Measurements from ENCODE around the gene CBR3.

The CBR3 gene

GRCh38 chr21:36156815-36157670 lies 22.2 kb downstream of the CBR3 start, which contains the start of gene DOP1B:
DOP1B (plus strand) TSS chr21:36156824; CDS start chr21:36164734, 7,910 bp downstream.
- DNase-seq = peak; percentile 55

- DNase-seq = no peak
These were observed 24.6 kb downstream of the CBR3 start for GRCh38 chr21:36159356-36159921.

GRCh38 chr21:36160850-36161178 lies 25.9 kb downstream of the CBR3 start:
- no peak for DNase-seq

GRCh38 chr21:36162631-36163030 lies 27.8 kb downstream of the CBR3 start:
- DNase-seq = no peak

GRCh38 chr21:36163750-36164741 lies 29.2 kb downstream of the CBR3 start:
- no peak for DNase-seq

GRCh38 chr21:36165356-36165755 lies 30.5 kb downstream of the CBR3 start:
- DNase-seq = no peak

GRCh38 chr21:36166705-36167104 lies 31.8 kb downstream of the CBR3 start:
- no peak for DNase-seq

- DNase-seq = no peak
These were observed 32.7 kb downstream of the CBR3 start for GRCh38 chr21:36167541-36167940.

GRCh38 chr21:36169470-36170128 lies 34.7 kb downstream of the CBR3 start:
- no peak for DNase-seq

- no peak for DNase-seq
These were observed 35.9 kb downstream of the CBR3 start for GRCh38 chr21:36170823-36171222.

GRCh38 chr21:36171336-36171735 lies 36.5 kb downstream of the CBR3 start:
- no peak for DNase-seq

- no peak for DNase-seq
These were observed 37.0 kb downstream of the CBR3 start for GRCh38 chr21:36171741-36172331.

GRCh38 chr21:36174780-36175179 lies 39.9 kb downstream of the CBR3 start:
- no peak for DNase-seq

- DNase-seq = no peak
These were observed 41.1 kb downstream of the CBR3 start for GRCh38 chr21:36175771-36176565.

GRCh38 chr21:36178349-36178748 lies 43.5 kb downstream of the CBR3 start:
- DNase-seq = no peak

GRCh38 chr21:36179145-36179544 lies 44.3 kb downstream of the CBR3 start:
- no peak for DNase-seq

GRCh38 chr21:36180963-36181362 lies 46.1 kb downstream of the CBR3 start:
- DNase-seq = no peak

GRCh38 chr21:36183144-36183795 lies 48.4 kb downstream of the CBR3 start:
- no peak for DNase-seq

- DNase-seq = no peak
These were observed 49.7 kb downstream of the CBR3 start for GRCh38 chr21:36184545-36184944.

- no peak for DNase-seq
These were observed 50.6 kb downstream of the CBR3 start for GRCh38 chr21:36185523-36185922.

GRCh38 chr21:36186081-36186480 lies 51.2 kb downstream of the CBR3 start:
- DNase-seq = no peak

All from NCI-H1105 treated with DMSO at 0.1 percent for 48 hours (cell line).